ENCODE data around the gene NOL8.

NOL8 gene

GRCh38 chr9:92253656-92254055, 71.5 kb downstream of the NOL8 start:
- no peak overlapping the region for H3K27ac ChIP-seq
- H3K4me3 ChIP-seq = no peak overlapping the region
- DNase-seq (ENCODE audit: low spot score) = no peak
- TF ChIP-seq CTCF (IDR thresholded peaks at IDR 0.05) = no peak

- H3K27ac ChIP-seq = no peak overlapping the region
- TF ChIP-seq CTCF (IDR thresholded peaks at IDR 0.05) = no peak
These were observed 77.2 kb downstream of the NOL8 start for GRCh38 chr9:92247981-92248380.

More at GRCh38 chr9:92247981-92248380, 77.2 kb downstream of the NOL8 start:
- H3K4me3 ChIP-seq = no peak overlapping the region
- DNase-seq (ENCODE audit: low spot score) = no peak

Measured in coronary artery (tissue), 2 donors.